HG02642 (cell line): ENCODE results near the gene HSPH1.
"Not testable (repeated sequence)": the region's sequence is repeated elsewhere in the genome, so short reads cannot be mapped to it uniquely, and the experiment has no call there.

Source experiments
- ATAC-seq: cut with Tn5 transposase; IDR thresholded peaks from one replicate; pipeline ENCODE4 v1.9.1; 2021; ENCODE audit warnings: mild to moderate bottlenecking; ENCODE audit not compliant: unreplicated experiment, poor library complexity

Gene HSPH1

DNA sequence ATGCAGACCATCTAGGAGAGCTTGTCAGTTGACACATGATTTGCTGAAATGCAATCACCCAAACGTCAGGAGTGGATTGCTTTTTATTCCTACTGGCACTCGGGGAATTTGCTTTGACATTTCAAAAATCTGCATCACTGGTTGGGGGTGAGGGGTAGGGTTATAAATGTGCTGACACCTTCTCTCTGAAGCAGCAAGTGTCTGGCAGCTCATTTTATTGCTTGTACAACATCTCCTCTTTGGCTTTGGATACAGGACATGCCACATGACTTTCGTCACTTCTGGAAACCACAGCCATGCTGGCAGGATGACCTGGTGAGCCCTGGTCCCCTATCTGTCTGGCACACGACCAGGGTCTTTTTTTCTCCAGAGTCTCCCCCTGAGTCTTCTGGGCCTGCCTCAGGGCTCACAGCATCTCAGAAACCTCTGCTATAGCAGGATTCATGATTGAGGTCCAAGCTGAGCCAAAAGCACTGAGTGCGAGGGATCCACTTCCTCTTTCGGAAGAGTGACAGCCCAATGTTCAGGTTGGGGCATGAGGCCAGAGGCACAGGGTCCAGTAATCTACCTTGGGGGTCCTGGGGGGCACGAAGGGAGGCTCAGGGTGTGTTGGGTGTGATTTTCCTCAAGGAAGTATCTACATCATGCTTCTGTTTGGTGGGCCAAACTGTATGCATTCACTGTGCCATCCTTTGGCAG, 60.1 kb downstream of the HSPH1 start:
- ATAC-seq, result no peak

DNA sequence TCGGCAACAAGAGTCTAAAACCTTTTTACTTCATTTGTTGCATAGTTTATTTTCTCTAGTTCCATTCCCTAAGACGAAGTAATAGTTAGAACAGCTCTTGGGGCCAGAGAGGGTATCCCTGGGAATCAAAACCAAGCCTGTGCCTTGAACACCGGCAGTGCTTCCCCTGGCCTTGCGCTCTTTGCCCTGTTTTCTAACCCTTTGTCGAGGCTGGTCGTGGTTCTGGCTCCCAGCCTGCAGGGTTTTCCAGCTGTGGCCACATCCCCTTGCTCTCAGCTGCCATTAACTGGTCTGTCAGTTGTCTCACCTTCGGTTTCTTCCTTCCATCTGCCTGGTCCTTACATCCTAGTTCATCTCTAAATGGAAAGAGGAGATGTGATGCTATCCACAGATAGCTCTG, 61.0 kb downstream of the HSPH1 start:
- no peak for ATAC-seq

- not testable (repeated sequence) for ATAC-seq
These were observed 63.7 kb downstream of the HSPH1 start for GRCh38 chr13:31097911-31098434.

- no peak for ATAC-seq
These were observed 64.9 kb downstream of the HSPH1 start for GRCh38 chr13:31096654-31097302.

DNA sequence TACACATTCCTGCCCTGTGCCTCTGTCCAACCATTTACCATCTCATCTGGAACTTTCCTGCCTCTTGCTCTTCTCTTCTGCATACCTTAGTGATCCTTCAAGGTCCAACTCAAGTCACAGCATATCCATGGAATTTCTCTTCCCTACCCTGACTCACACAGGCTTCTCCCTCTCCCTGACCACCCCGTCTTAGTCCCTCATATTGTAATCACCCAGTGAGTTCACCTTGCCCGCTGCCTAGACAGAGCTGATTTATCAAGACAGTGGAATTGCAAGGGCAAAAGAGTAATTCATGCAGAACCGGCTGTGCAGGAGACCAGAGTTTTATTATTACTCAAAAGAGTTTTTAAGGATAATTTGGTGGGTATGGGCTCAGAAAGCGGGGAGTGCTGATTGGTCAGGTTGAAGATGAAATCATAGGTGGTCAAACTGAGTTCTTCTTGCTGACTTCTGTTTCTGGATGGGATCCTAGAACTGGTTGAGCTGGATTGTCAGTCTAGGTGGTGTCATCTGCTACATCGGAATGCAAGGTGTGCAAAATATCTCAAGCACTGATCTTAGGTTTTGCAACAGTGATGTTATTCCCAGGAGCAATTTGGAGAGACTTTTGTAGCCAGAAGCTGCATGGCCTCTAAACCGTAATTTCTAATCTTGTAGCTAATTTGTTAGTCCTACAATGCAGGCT, 67.2 kb downstream of the HSPH1 start:
- ATAC-seq, result no peak

GRCh38 chr13:31093145-31093885, 68.4 kb downstream of the HSPH1 start:
- ATAC-seq, result no peak

DNA sequence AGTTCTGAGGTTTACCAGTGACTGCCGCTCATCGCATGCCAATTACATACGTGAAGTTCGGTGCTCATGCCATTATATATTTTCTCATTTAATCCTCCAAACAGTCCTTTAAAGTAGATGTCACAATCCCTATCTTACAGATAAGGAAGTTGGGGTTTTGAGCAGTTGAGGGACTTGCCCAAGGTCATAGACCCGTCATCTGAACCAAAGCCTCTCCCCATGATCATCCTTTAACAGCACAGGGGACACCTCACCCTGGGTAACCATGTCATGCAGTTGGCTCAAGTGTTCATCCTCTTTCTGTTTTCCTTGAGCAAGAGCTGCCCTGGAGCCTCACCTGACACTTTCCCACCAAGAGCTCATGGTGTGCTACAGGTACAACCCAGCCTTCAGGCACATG, 69.1 kb downstream of the HSPH1 start:
- no peak for ATAC-seq

DNA sequence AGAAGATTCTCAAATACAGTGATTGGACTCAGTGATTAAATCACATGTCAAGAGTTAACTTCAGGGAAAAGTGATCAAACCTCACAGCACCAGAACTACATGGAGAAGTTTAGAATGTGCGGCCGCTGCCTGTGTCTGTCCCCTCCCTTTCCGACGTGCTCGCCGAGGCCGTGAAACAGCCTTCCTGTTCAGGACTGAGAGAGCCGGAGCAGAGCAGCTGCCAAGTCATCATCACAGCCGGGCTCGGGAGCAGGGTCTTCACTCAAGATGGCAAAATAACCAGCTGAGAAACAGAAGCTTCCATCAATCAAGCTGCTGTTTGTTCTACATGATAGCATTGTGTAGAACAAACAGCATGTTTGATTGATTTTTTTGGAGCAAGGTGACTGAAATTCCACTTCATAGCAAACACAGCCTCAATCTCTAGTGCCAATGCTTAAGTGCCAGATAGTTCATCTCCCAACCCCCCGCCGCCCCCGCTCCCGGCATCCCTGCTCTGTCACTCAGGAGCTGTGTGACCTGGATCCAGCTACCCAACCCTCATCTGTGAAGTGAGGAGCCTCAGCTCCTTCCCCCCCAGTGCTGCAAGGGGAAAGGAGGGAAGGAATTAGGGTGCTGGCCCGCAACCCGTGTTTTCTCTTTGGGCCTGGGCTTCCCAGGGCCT, 70.6 kb downstream of the HSPH1 start:
- no peak for ATAC-seq

DNA sequence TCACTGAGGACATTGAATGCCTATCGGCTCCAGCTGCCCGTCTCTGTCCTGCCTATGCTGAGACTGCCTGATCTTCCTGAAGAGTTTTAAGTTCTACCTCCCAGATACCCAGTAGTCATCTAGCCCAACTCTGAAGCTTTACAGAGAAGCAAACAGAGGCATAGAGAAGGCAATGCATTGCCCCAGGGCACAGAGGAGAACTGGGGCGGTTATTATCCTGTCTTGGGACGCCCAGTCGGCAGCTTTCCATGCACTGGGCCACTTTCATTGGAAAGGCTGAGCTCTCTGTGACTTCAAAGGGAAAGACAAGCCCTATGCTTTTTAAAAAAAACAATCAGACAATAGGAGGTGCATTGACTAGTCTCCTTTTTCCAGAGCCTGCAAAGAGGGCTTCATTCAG, 71.6 kb downstream of the HSPH1 start:
- ATAC-seq, result no peak

- no peak for ATAC-seq
These were observed 72.1 kb downstream of the HSPH1 start for GRCh38 chr13:31089649-31090048.

- ATAC-seq, result no peak
These were observed 72.8 kb downstream of the HSPH1 start for GRCh38 chr13:31088826-31089420.
